Gastroesophageal sphincter (tissue), 3 donors: ENCODE measurements around the gene CACNA1D.

ENCODE experiments used
- EP300 ChIP-seq: sonication (generic); formaldehyde crosslinking; IDR thresholded peaks from one replicate; pipeline ENCODE4 v1.6.1; 2017; ENCODE audit warnings: antibody characterized with exemption, mild to moderate bottlenecking
- POLR2A ChIP-seq, 2 donors: fragments of 450-650 bp; IDR thresholded peaks; one replicate each; pipeline ENCODE4 v1.6.1; 2017; ENCODE audit warnings: antibody characterized with exemption in 2 of 2, mild to moderate bottlenecking in 2 of 2, moderate library complexity in 1 of 2
- POLR2AphosphoS5 ChIP-seq: sonication (generic); formaldehyde crosslinking; IDR thresholded peaks from one replicate; pipeline ENCODE4 v1.6.1; 2017; ENCODE audit warnings: antibody characterized with exemption
- TF ChIP-seq, protein P1 (sequence below), 4 experiments: fragments of 200-600 bp in 2 of 4; fragments of 450-650 bp in 2 of 4; sonication (generic) in 1 of 4; IDR thresholded peaks; one replicate each; pipeline ENCODE4 v1.5.1; 2017 to 2019; ENCODE audit warnings: antibody characterized with exemption in 4 of 4, mild to moderate bottlenecking in 2 of 4, moderate library complexity in 2 of 4

DNA sequence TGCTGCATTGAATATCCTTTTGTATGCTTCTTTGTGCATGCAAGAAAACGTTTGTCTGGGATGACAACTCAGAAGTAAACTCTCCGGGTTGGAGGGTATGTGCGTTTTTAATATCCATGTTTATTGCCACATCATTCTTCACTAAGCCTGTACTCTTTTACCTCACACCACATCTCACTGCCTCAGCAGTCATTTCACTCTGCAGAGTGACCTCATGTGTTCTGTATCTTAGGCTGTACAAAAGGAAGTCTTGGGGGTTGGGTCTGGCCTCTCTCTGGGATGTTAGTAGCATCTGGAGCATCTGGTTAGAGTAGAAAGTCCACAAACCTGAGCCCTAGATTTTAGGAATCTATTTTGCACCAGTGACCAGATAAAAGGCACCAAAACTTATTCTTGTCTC lies 16.1 kb downstream of the CACNA1D start:
- TF ChIP-seq, protein P1, sequence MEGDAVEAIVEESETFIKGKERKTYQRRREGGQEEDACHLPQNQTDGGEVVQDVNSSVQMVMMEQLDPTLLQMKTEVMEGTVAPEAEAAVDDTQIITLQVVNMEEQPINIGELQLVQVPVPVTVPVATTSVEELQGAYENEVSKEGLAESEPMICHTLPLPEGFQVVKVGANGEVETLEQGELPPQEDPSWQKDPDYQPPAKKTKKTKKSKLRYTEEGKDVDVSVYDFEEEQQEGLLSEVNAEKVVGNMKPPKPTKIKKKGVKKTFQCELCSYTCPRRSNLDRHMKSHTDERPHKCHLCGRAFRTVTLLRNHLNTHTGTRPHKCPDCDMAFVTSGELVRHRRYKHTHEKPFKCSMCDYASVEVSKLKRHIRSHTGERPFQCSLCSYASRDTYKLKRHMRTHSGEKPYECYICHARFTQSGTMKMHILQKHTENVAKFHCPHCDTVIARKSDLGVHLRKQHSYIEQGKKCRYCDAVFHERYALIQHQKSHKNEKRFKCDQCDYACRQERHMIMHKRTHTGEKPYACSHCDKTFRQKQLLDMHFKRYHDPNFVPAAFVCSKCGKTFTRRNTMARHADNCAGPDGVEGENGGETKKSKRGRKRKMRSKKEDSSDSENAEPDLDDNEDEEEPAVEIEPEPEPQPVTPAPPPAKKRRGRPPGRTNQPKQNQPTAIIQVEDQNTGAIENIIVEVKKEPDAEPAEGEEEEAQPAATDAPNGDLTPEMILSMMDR (IDR thresholded peaks at IDR 0.05), result no peak
- TF ChIP-seq POLR2A (IDR thresholded peaks at IDR 0.05) (no peak), POLR2AphosphoS5 (no peak), EP300 (no peak)
